Ishikawa (cell line): ENCODE data around the gene THEM5.
A peak's percentile ranks its signal among the peaks of the same experiment; 100 is the strongest.

Experiments
- CEBPB ChIP-seq: IDR thresholded peaks from 2 replicates; pipeline ENCODE4 v1.6.1; 2012
- CREB1 ChIP-seq: IDR thresholded peaks from 2 replicates; pipeline ENCODE4 v1.6.1; 2012; ENCODE audit warnings: low read depth
- EGR1 ChIP-seq: IDR thresholded peaks from 2 replicates; pipeline ENCODE4 v1.6.1; 2012
- EP300 ChIP-seq: IDR thresholded peaks from 2 replicates; pipeline ENCODE4 v1.6.1; 2012; ENCODE audit warnings: borderline replicate concordance
- FOXM1 ChIP-seq: IDR thresholded peaks from 2 replicates; pipeline ENCODE4 v1.6.1; 2012; ENCODE audit warnings: low read depth, borderline replicate concordance
- NFIC ChIP-seq: IDR thresholded peaks from 2 replicates; pipeline ENCODE4 v1.6.1; 2012
- RAD21 ChIP-seq: IDR thresholded peaks from 2 replicates; pipeline ENCODE4 v1.6.1; 2012; ENCODE audit warnings: low read depth
- TAF1 ChIP-seq: IDR thresholded peaks from 2 replicates; pipeline ENCODE4 v1.6.1; 2012; ENCODE audit warnings: low read depth, mild to moderate bottlenecking
- TCF12 ChIP-seq: IDR thresholded peaks from 2 replicates; pipeline ENCODE4 v1.6.1; 2012; ENCODE audit warnings: low read depth
- TEAD4 ChIP-seq: IDR thresholded peaks from 2 replicates; pipeline ENCODE4 v1.6.1; 2012
- YY1 ChIP-seq: IDR thresholded peaks from 2 replicates; pipeline ENCODE4 v1.6.1; 2012; ENCODE audit warnings: low read depth
- ZBTB7A ChIP-seq: IDR thresholded peaks from 2 replicates; pipeline ENCODE4 v1.6.1; 2012; ENCODE audit warnings: low read depth
- TF ChIP-seq, protein P1 (sequence below): IDR thresholded peaks from 2 replicates; pipeline ENCODE4 v1.6.1; 2012
- TF ChIP-seq, protein P2 (sequence below): IDR thresholded peaks from 2 replicates; pipeline ENCODE4 v1.6.1; 2012; ENCODE audit warnings: low read depth, mild to moderate bottlenecking
- TF ChIP-seq, protein P3 (sequence below): IDR thresholded peaks from 2 replicates; pipeline ENCODE4 v1.6.1; 2012

The THEM5 gene

DNA sequence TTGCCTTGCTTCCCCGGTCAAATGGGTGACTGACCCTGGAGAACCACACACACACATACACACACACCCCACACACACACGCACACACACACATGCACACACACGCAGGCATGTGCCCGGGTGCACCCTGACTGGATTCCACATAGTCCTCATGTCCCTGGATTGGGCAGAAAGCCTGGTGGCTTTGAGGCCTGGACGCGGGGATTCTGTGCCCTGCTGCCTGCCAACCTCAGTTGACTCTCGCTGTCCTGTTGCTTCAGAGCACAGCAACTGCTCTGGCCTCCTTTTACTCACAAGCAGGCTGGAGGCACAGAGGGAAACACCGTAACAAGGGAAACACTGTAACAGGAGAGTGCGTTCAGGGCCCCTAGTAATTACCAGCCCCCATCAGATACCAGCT is 28.3 kb downstream of the THEM5 start:
- TF ChIP-seq, protein P1, sequence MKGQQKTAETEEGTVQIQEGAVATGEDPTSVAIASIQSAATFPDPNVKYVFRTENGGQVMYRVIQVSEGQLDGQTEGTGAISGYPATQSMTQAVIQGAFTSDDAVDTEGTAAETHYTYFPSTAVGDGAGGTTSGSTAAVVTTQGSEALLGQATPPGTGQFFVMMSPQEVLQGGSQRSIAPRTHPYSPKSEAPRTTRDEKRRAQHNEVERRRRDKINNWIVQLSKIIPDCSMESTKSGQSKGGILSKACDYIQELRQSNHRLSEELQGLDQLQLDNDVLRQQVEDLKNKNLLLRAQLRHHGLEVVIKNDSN: no peak
- TF ChIP-seq RAD21 (no peak), EP300 (no peak), YY1 (no peak), TAF1 (no peak), TCF12 (no peak), EGR1 (no peak)
- TF ChIP-seq, protein P2, sequence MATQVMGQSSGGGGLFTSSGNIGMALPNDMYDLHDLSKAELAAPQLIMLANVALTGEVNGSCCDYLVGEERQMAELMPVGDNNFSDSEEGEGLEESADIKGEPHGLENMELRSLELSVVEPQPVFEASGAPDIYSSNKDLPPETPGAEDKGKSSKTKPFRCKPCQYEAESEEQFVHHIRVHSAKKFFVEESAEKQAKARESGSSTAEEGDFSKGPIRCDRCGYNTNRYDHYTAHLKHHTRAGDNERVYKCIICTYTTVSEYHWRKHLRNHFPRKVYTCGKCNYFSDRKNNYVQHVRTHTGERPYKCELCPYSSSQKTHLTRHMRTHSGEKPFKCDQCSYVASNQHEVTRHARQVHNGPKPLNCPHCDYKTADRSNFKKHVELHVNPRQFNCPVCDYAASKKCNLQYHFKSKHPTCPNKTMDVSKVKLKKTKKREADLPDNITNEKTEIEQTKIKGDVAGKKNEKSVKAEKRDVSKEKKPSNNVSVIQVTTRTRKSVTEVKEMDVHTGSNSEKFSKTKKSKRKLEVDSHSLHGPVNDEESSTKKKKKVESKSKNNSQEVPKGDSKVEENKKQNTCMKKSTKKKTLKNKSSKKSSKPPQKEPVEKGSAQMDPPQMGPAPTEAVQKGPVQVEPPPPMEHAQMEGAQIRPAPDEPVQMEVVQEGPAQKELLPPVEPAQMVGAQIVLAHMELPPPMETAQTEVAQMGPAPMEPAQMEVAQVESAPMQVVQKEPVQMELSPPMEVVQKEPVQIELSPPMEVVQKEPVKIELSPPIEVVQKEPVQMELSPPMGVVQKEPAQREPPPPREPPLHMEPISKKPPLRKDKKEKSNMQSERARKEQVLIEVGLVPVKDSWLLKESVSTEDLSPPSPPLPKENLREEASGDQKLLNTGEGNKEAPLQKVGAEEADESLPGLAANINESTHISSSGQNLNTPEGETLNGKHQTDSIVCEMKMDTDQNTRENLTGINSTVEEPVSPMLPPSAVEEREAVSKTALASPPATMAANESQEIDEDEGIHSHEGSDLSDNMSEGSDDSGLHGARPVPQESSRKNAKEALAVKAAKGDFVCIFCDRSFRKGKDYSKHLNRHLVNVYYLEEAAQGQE: no peak

DNA sequence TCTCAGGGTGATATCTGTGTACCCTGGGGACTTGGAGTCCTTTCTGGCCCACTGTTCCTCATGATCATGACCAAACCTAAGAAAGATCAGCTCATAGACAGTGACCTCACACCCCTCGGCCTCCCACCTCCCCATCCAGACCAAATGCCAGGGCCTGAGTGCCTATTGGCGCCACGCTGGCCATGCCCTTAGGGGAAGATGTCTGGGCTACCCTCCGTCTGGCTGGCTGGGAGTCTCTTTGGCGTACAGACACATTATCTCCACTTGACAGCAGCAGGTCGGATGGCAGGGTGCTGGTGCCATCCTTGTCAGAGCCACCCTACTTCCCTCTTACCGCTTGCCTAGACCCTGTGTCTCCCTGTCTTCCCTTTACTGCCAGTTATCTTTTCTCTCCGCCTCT is 30.3 kb downstream of the THEM5 start:
- TF ChIP-seq TCF12: no peak
- no peak for TF ChIP-seq TEAD4
- no peak for TF ChIP-seq EGR1
- TF ChIP-seq TAF1: no peak
- no peak for TF ChIP-seq CREB1
- TF ChIP-seq, protein P2: no peak
- no peak for TF ChIP-seq RAD21
- no peak for TF ChIP-seq CEBPB
- no peak for TF ChIP-seq EP300
- no peak for TF ChIP-seq NFIC
- TF ChIP-seq, protein P3, sequence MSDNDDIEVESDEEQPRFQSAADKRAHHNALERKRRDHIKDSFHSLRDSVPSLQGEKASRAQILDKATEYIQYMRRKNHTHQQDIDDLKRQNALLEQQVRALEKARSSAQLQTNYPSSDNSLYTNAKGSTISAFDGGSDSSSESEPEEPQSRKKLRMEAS: no peak
- no peak for TF ChIP-seq YY1
- TF ChIP-seq FOXM1: no peak

DNA sequence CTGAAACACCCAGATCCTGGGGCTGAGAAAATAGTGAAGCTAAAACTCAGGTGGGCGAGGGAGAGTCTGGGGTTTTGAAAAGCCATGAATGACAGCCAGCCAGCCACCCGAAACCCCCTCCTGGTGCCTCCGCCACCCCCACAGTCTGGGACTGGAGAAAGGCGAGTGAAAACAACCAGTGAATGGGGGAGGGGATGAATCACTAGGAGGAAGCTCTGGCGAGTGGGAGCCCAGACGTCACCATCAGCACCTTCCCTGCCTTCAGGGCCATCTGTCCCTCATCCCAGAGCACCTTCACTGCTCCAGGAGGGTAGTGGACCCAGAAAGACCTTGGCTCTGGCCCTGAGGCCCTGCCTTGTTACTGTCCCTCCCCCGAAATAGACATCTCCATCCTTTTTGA is 31.1 kb downstream of the THEM5 start:
- TF ChIP-seq, protein P2: no peak
- TF ChIP-seq ZBTB7A (no peak), CREB1 (no peak), EP300 (no peak), TAF1 (no peak), YY1 (no peak), EGR1 (no peak), TCF12 (no peak), CEBPB (no peak), NFIC (no peak), RAD21 (no peak)
- TF ChIP-seq, protein P3: no peak

DNA sequence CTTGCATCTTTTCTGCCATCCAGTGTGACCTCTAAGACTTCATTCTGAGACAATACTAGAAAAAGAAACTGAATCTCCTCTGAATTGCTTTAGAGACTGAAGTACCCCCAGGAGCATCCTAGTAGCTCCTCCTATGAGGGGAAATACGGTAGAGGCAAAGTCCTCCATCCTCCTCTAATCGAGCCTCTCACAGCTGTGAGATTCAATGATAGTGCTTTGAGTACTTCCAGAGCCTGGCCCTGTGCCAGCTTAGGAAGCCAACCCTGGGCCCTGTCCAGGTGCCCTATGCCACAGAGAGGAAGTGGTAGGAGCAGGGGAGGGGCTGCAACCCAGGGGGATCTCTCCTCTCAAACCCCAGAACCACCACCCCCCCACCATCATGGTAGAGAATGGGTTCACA is 32.6 kb downstream of the THEM5 start:
- peak; percentile 37; the same call in 1 of the 2 replicates for TF ChIP-seq NFIC
- no peak for TF ChIP-seq TEAD4

DNA sequence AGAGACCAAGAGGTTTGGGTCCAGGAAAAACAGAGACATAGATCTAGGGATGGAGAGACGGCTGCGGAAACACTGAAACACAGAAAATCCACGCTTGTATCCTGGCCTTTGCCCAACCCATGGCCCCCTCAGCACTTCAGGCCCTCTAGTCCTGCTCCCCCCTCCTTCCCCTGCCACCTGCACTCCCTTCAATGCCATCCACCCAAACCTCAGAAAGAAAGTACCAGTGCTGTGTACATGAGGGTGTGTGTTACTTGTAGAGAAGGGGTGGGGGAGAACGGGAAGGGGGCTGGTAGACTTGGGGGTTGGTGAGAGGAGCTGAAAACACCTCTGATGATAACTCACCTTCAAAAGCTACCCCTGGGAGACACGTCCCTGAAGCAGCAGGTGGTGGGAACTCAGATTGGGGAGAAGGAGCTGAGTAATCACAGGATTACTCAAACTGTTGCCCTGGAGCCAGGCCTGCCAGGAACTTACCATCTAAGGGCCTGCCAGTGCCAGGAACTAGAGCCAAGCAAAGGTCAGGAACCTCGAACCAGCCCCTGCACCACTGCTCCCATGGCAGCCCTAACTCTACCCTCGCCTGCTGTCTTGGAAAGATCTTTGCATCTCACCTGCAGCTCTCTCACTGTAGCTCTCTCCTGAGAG is 33.4 kb downstream of the THEM5 start:
- no peak for TF ChIP-seq RAD21
- no peak for TF ChIP-seq CEBPB
- no peak for TF ChIP-seq NFIC
- TF ChIP-seq, protein P1: no peak
- TF ChIP-seq EP300: no peak
- TF ChIP-seq TCF12: no peak
- no peak for TF ChIP-seq EGR1
- TF ChIP-seq, protein P2: no peak
- no peak for TF ChIP-seq TEAD4
- no peak for TF ChIP-seq ZBTB7A
- no peak for TF ChIP-seq FOXM1
- TF ChIP-seq CREB1: no peak
- no peak for TF ChIP-seq TAF1
- no peak for TF ChIP-seq YY1
- TF ChIP-seq, protein P3: no peak
